Liver (tissue), 9 donors: Measurements from ENCODE around the gene SUCO. TPM values are rescaled to one million over a fixed set of nuclear protein-coding genes. Genes with fewer than 3 reads are reported as not detected.

Source experiments
- DNase-seq: peaks from one replicate; pipeline ENCODE4 v3.0.0-alpha.2; 2017; ENCODE audit warnings: low spot score
- H3K27ac ChIP-seq, 2 donors: one replicate each; pipeline ENCODE4 v1.7.0; 2013; ENCODE audit warnings: inconsistent platforms in 2 of 2, low read length in 2 of 2, control low read depth in 1 of 2, low read depth in 1 of 2, mild to moderate bottlenecking in 1 of 2
- H3K27me3 ChIP-seq, 4 donors: one replicate each; pipeline versions ENCODE4 v1.6.1 to v1.7.0; 2013; ENCODE audit warnings: low read length in 3 of 4, inconsistent platforms in 1 of 4, mild to moderate bottlenecking in 1 of 4, moderate library complexity in 1 of 4; ENCODE audit not compliant: control insufficient read depth in 4 of 4, insufficient read depth in 4 of 4
- H3K36me3 ChIP-seq, 4 donors: one replicate each; pipeline versions ENCODE4 v1.6.1 to v1.7.0; 2013; ENCODE audit warnings: low read length in 3 of 4, mild to moderate bottlenecking in 3 of 4, low read depth in 1 of 4, moderate library complexity in 1 of 4; ENCODE audit not compliant: control insufficient read depth in 4 of 4, insufficient read depth in 3 of 4
- H3K4me1 ChIP-seq, 4 donors: one replicate each; pipeline versions ENCODE4 v1.6.1 to v1.7.0; 2013; ENCODE audit warnings: low read length in 3 of 4, mild to moderate bottlenecking in 3 of 4, moderate library complexity in 1 of 4; ENCODE audit not compliant: control insufficient read depth in 4 of 4, insufficient read depth in 4 of 4
- H3K4me3 ChIP-seq, 3 donors: one replicate each; pipeline versions ENCODE4 v1.6.1 to v1.7.0; 2013; ENCODE audit warnings: low read length in 3 of 3, control low read depth in 1 of 3, low read depth in 1 of 3, mild to moderate bottlenecking in 1 of 3
- H3K9ac ChIP-seq, 2 donors: one replicate each; pipeline ENCODE4 v1.7.0; 2013; ENCODE audit warnings: low read length in 2 of 2, mild to moderate bottlenecking in 2 of 2, moderate library complexity in 2 of 2, control low read depth in 1 of 2, low read depth in 1 of 2
- H3K9me3 ChIP-seq, 4 donors: one replicate each; pipeline versions ENCODE4 v1.6.1 to v1.7.0; 2013; ENCODE audit warnings: low read length in 3 of 4; ENCODE audit not compliant: control insufficient read depth in 4 of 4
- ATF3 ChIP-seq: IDR thresholded peaks from 2 replicates; pipeline ENCODE4 v1.6.1; 2016; ENCODE audit warnings: antibody characterized with exemption
- EGR1 ChIP-seq, 2 donors: IDR thresholded peaks; 2 replicates each; pipeline ENCODE4 v1.6.1; 2016 to 2018; ENCODE audit warnings: antibody characterized with exemption in 2 of 2, low read depth in 2 of 2
- FOXA1 ChIP-seq: IDR thresholded peaks from 2 replicates; pipeline ENCODE4 v1.6.1; 2016; ENCODE audit warnings: antibody characterized with exemption
- FOXA2 ChIP-seq: IDR thresholded peaks from 2 replicates; pipeline ENCODE4 v1.6.1; 2016; ENCODE audit warnings: antibody characterized with exemption
- GABPA ChIP-seq, 2 donors: IDR thresholded peaks in 1 of 2; conservative IDR thresholded peaks in 1 of 2; 2 replicates each; pipeline ENCODE4 v1.6.1; 2016; ENCODE audit warnings: antibody characterized with exemption in 2 of 2, mild to moderate bottlenecking in 1 of 2, moderate library complexity in 1 of 2
- HNF4A ChIP-seq, 2 donors: conservative IDR thresholded peaks; 2 replicates each; pipeline ENCODE4 v1.6.1; 2016; ENCODE audit warnings: antibody characterized with exemption in 2 of 2, mild to moderate bottlenecking in 2 of 2
- JUND ChIP-seq, 2 donors: IDR thresholded peaks; 2 replicates each; pipeline ENCODE4 v1.6.1; 2016; ENCODE audit warnings: antibody characterized with exemption in 2 of 2
- NR2F2 ChIP-seq: IDR thresholded peaks from 2 replicates; pipeline ENCODE4 v1.6.1; 2016; ENCODE audit warnings: antibody characterized with exemption
- RAD21 ChIP-seq, 2 donors: IDR thresholded peaks; 2 replicates each; pipeline ENCODE4 v1.6.1; 2016; ENCODE audit warnings: antibody characterized with exemption in 2 of 2, mild to moderate bottlenecking in 2 of 2
- RXRA ChIP-seq, 2 donors: IDR thresholded peaks; 2 replicates each; pipeline ENCODE4 v1.6.1; 2017 to 2018; ENCODE audit warnings: antibody characterized with exemption in 2 of 2, mild to moderate bottlenecking in 1 of 2
- SP1 ChIP-seq: IDR thresholded peaks from 2 replicates; pipeline ENCODE4 v1.6.1; 2018; ENCODE audit warnings: antibody characterized with exemption, mild to moderate bottlenecking
- TAF1 ChIP-seq: conservative IDR thresholded peaks from 2 replicates; pipeline ENCODE4 v1.6.1; 2016; ENCODE audit warnings: antibody characterized with exemption, mild to moderate bottlenecking
- YY1 ChIP-seq: IDR thresholded peaks from 2 replicates; pipeline ENCODE4 v1.6.1; 2016; ENCODE audit warnings: antibody characterized with exemption, mild to moderate bottlenecking
- WGBS: extraction: QIAGEN DNeasy Blood & Tissue Kit; methylation state at CpG from one replicate; pipeline ENCODE4 v1.1.7; 2013; 5-methylcytosine and 5-hydroxymethylcytosine counted together
- polyA plus RNA-seq, 2 donors: library from polyadenylated mRNA; stranded (reverse) in 1 of 2; unstranded in 1 of 2; fragments of 200-250 nt in 1 of 2; fragments of >200 nt in 1 of 2; fragmentation: Nextera tagmentation in 1 of 2; extraction: Ambion mirVana in 1 of 2; gene quantifications; one replicate each; pipeline versions ENCODE4 v1.2.1 to v1.2.3, GENCODE V29; 2013 to 2015
- total RNA-seq, 2 donors: library from RNA; depleted of rRNA; stranded (reverse); fragments of >200 nt; gene quantifications; one replicate each; pipeline ENCODE4 v1.2.3, GENCODE V29; 2014
- TF ChIP-seq, protein P1 (sequence below): IDR thresholded peaks from 2 replicates; pipeline ENCODE4 v1.6.1; 2016; ENCODE audit warnings: antibody characterized with exemption
- TF ChIP-seq, protein P2 (sequence below): IDR thresholded peaks from 2 replicates; pipeline ENCODE4 v1.6.1; 2016; ENCODE audit warnings: antibody characterized with exemption, mild to moderate bottlenecking
- TF ChIP-seq, protein P3 (sequence below): fragments of 150-350 bp; IDR thresholded peaks from 2 replicates; pipeline ENCODE4 v1.5.1; 2017; ENCODE audit warnings: improper control_type of control experiment, low read depth, low read length; ENCODE audit not compliant: missing input control
- TF ChIP-seq, protein P4 (sequence below): IDR thresholded peaks from 2 replicates; pipeline ENCODE4 v1.6.1; 2016; ENCODE audit warnings: antibody characterized with exemption
- donor health status: healthy.
- donor health status: healthy.
- donor health status: healthy.
- donor health status: healthy.
- donor health status: healthy.

The SUCO gene
- total and polyA plus RNA-seq, 4 donors, result 2.8 to 38.1 (median 8.5) TPM

GRCh38 chr1:172607145-172607544 is 74.2 kb downstream of the SUCO start:
- Histone ChIP-seq H3K4me3 (no peak overlapping the region), H3K9me3 (no peaks in the 10 kb centered on the region), H3K27ac (no peak overlapping the region), H3K27me3 (no peaks in the 10 kb centered on the region), H3K9ac (no peak overlapping the region), H3K36me3 (peaks cover 3 to 24% (median 7%) of the 10 kb centered on the region in 4 donors), H3K4me1 (no peaks in the 10 kb centered on the region)
- TF ChIP-seq TAF1 (no peak), RAD21 (IDR thresholded peaks at IDR 0.05) (no peak), ATF3 (no peak), NR2F2 (no peak), RXRA (IDR thresholded peaks at IDR 0.05) (no peak), FOXA2 (no peak), YY1 (no peak), EGR1 (IDR thresholded peaks at IDR 0.05; ENCODE audit: low read depth in 2 of 2) (no peak), FOXA1 (no peak), HNF4A (conservative IDR thresholded peaks at IDR 0.05) (no peak), GABPA (IDR thresholded peaks at IDR 0.05 in 1 of 2, conservative IDR thresholded peaks at IDR 0.05 in 1 of 2) (no peak), JUND (IDR thresholded peaks at IDR 0.05) (no peak)
- TF ChIP-seq, protein P1, sequence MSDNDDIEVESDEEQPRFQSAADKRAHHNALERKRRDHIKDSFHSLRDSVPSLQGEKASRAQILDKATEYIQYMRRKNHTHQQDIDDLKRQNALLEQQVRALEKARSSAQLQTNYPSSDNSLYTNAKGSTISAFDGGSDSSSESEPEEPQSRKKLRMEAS, result no peak
- TF ChIP-seq, protein P2, sequence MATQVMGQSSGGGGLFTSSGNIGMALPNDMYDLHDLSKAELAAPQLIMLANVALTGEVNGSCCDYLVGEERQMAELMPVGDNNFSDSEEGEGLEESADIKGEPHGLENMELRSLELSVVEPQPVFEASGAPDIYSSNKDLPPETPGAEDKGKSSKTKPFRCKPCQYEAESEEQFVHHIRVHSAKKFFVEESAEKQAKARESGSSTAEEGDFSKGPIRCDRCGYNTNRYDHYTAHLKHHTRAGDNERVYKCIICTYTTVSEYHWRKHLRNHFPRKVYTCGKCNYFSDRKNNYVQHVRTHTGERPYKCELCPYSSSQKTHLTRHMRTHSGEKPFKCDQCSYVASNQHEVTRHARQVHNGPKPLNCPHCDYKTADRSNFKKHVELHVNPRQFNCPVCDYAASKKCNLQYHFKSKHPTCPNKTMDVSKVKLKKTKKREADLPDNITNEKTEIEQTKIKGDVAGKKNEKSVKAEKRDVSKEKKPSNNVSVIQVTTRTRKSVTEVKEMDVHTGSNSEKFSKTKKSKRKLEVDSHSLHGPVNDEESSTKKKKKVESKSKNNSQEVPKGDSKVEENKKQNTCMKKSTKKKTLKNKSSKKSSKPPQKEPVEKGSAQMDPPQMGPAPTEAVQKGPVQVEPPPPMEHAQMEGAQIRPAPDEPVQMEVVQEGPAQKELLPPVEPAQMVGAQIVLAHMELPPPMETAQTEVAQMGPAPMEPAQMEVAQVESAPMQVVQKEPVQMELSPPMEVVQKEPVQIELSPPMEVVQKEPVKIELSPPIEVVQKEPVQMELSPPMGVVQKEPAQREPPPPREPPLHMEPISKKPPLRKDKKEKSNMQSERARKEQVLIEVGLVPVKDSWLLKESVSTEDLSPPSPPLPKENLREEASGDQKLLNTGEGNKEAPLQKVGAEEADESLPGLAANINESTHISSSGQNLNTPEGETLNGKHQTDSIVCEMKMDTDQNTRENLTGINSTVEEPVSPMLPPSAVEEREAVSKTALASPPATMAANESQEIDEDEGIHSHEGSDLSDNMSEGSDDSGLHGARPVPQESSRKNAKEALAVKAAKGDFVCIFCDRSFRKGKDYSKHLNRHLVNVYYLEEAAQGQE, result no peak
- TF ChIP-seq, protein P3, sequence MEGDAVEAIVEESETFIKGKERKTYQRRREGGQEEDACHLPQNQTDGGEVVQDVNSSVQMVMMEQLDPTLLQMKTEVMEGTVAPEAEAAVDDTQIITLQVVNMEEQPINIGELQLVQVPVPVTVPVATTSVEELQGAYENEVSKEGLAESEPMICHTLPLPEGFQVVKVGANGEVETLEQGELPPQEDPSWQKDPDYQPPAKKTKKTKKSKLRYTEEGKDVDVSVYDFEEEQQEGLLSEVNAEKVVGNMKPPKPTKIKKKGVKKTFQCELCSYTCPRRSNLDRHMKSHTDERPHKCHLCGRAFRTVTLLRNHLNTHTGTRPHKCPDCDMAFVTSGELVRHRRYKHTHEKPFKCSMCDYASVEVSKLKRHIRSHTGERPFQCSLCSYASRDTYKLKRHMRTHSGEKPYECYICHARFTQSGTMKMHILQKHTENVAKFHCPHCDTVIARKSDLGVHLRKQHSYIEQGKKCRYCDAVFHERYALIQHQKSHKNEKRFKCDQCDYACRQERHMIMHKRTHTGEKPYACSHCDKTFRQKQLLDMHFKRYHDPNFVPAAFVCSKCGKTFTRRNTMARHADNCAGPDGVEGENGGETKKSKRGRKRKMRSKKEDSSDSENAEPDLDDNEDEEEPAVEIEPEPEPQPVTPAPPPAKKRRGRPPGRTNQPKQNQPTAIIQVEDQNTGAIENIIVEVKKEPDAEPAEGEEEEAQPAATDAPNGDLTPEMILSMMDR, result no peak
- TF ChIP-seq, protein P4, sequence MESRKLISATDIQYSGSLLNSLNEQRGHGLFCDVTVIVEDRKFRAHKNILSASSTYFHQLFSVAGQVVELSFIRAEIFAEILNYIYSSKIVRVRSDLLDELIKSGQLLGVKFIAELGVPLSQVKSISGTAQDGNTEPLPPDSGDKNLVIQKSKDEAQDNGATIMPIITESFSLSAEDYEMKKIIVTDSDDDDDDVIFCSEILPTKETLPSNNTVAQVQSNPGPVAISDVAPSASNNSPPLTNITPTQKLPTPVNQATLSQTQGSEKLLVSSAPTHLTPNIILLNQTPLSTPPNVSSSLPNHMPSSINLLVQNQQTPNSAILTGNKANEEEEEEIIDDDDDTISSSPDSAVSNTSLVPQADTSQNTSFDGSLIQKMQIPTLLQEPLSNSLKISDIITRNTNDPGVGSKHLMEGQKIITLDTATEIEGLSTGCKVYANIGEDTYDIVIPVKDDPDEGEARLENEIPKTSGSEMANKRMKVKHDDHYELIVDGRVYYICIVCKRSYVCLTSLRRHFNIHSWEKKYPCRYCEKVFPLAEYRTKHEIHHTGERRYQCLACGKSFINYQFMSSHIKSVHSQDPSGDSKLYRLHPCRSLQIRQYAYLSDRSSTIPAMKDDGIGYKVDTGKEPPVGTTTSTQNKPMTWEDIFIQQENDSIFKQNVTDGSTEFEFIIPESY, result no peak
- DNase-seq, result no peak

DNA sequence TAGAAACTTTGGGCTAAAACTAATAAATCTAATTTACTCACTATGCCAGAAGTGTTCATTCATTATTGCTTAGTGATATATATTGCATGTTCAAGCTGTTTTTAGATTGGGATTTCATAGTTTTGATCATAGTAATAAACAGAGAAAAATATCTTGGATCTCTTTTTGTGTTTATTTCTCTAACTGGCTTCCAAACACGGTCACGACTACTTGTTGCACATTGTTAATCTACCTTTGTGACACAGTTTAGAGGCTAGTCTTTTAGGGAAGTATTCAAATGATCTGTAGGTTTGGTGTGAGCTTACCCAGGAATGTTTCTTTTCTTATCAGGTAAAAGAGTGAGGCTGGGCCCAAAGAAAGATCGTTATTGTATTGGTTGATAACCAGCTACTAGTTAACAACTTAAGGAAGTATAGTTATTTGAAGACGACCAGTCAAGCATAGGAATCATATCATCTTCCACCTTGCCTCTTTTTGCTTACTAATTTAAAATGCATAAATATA is 75.2 kb downstream of the SUCO start:
- Histone ChIP-seq H3K9ac (no peak overlapping the region), H3K36me3 (peaks cover 3 to 15% (median 5%) of the 10 kb centered on the region in 4 donors), H3K4me3 (no peak overlapping the region), H3K27ac (no peak overlapping the region), H3K4me1 (no peaks in the 10 kb centered on the region), H3K27me3 (no peaks in the 10 kb centered on the region), H3K9me3 (no peaks in the 10 kb centered on the region)
- WGBS, result 77% methylated on average over 4 of the region's 4 CpGs
- no peak for DNase-seq
- TF ChIP-seq SP1, result no peak
- TF ChIP-seq FOXA2, result no peak
- TF ChIP-seq TAF1, result no peak
- TF ChIP-seq FOXA1, result no peak
- no peak for TF ChIP-seq RAD21 (IDR thresholded peaks at IDR 0.05)
- TF ChIP-seq EGR1 (IDR thresholded peaks at IDR 0.05; ENCODE audit: low read depth in 2 of 2), result no peak
- TF ChIP-seq GABPA (IDR thresholded peaks at IDR 0.05 in 1 of 2, conservative IDR thresholded peaks at IDR 0.05 in 1 of 2), result no peak
- TF ChIP-seq, protein P2, result no peak
- no peak for TF ChIP-seq NR2F2
- TF ChIP-seq YY1, result no peak
- TF ChIP-seq, protein P3, result no peak
- no peak for TF ChIP-seq HNF4A (conservative IDR thresholded peaks at IDR 0.05)
- TF ChIP-seq, protein P1, result no peak
